B cell (primary cell): ENCODE measurements around the gene HTT-AS. TPM values are rescaled to one million over a fixed set of nuclear protein-coding genes. Genes with fewer than 3 reads are reported as not detected.

Experiments
- ATAC-seq: fragments of 200-7000 bp; cut with Tn5 transposase; one replicate; pipeline ENCODE4 v1.10.0; 2021; ENCODE audit warnings: low read depth, mild to moderate bottlenecking, moderate number of reproducible peaks, moderate library complexity
- CTCF ChIA-PET: fragments of 350-600 bp; sonication (Branson Sonifier 250); formaldehyde crosslinking; loops from one replicate; lab custom pipeline; 2021; ENCODE audit warnings: antibody characterized with exemption, inconsistent platforms; lab: Charles Lee
- POLR2A ChIA-PET: fragments of 350-600 bp; sonication (Branson Sonifier 250); formaldehyde crosslinking; loops from one replicate; lab custom pipeline; 2021; ENCODE audit warnings: antibody characterized with exemption; lab: Charles Lee
- DNase-seq: peaks from one replicate; pipeline ENCODE4 v3.0.0; 2013
- H2AFZ ChIP-seq: 2 replicates; pipeline ENCODE4 v1.6.1; 2012; ENCODE audit warnings: mild to moderate bottlenecking, low read depth, low read length; ENCODE audit not compliant: insufficient read depth, poor library complexity, severe bottlenecking
- H3K27ac ChIP-seq, 2 donors: 1 replicate in 1 of 2; 2 replicates in 1 of 2; pipeline ENCODE4 v1.5.1; 2012 to 2013; ENCODE audit warnings: low read length in 2 of 2, mild to moderate bottlenecking in 2 of 2, moderate library complexity in 1 of 2
- H3K27me3 ChIP-seq, 4 experiments: fragments of 200-600 bp in 1 of 4; sonication (generic) in 1 of 4; replicated peaks in 1 of 4; 1 replicate in 2 of 4; 2 replicates in 2 of 4; pipeline versions ENCODE4 v1.6.1 to v1.7.0; 2013 to 2016; ENCODE audit warnings: low read length in 3 of 4, mild to moderate bottlenecking in 2 of 4, mixed read lengths in 1 of 4, moderate library complexity in 1 of 4; ENCODE audit not compliant: insufficient read depth in 4 of 4, control insufficient read depth in 3 of 4; ENCODE audit errors: control extremely low read depth in 1 of 4
- H3K36me3 ChIP-seq, 2 experiments: replicated peaks in 1 of 2; 1 replicate in 1 of 2; 2 replicates in 1 of 2; pipeline versions ENCODE4 v1.6.1 to v1.7.1; 2013; ENCODE audit warnings: low read length in 1 of 2; ENCODE audit not compliant: insufficient read depth in 2 of 2, control insufficient read depth in 1 of 2; ENCODE audit errors: control extremely low read depth in 1 of 2, extremely low read depth in 1 of 2
- H3K4me1 ChIP-seq, 2 donors: fragments of 200-600 bp in 1 of 2; sonication (generic) in 1 of 2; 1 replicate in 1 of 2; 2 replicates in 1 of 2; pipeline versions ENCODE4 v1.5.1 to v1.6.1; 2013 to 2017; ENCODE audit warnings: low read length in 2 of 2; ENCODE audit not compliant: control insufficient read depth in 2 of 2, insufficient read depth in 2 of 2
- H3K4me2 ChIP-seq: replicated peaks from 2 replicates; pipeline ENCODE3; 2012; ENCODE audit warnings: mild to moderate bottlenecking, low read depth, low read length; ENCODE audit not compliant: poor library complexity, severe bottlenecking
- H3K4me3 ChIP-seq, 5 experiments: fragments of 200-600 bp in 1 of 5; sonication (generic) in 1 of 5; 1 replicate in 3 of 5; 2 replicates in 2 of 5; pipeline versions ENCODE4 v1.5.1 to v1.7.0; 2011 to 2016; ENCODE audit warnings: low read length in 4 of 5, mild to moderate bottlenecking in 4 of 5, low read depth in 2 of 5, control low read depth in 1 of 5, moderate library complexity in 1 of 5; ENCODE audit not compliant: insufficient read depth in 1 of 5; ENCODE audit errors: control extremely low read depth in 1 of 5, extremely low read depth in 1 of 5
- H3K79me2 ChIP-seq: fragments of 200-600 bp; sonication (generic); one replicate; pipeline ENCODE4 v1.6.0; 2016; ENCODE audit warnings: low read length; ENCODE audit not compliant: control insufficient read depth, insufficient read depth
- H3K9ac ChIP-seq: fragments of 200-600 bp; sonication (generic); 2 replicates; pipeline ENCODE4 v1.6.1; 2017; ENCODE audit warnings: mild to moderate bottlenecking, low read length, moderate library complexity
- H3K9me3 ChIP-seq, 3 donors: one replicate each; pipeline versions ENCODE4 v1.6.1 to v1.7.1; 2013; ENCODE audit warnings: low read length in 2 of 3; ENCODE audit not compliant: control insufficient read depth in 2 of 3, insufficient read depth in 1 of 3; ENCODE audit errors: control extremely low read depth in 1 of 3
- H4K20me1 ChIP-seq: 2 replicates; pipeline ENCODE4 v1.6.0; 2012; ENCODE audit warnings: mild to moderate bottlenecking, low read length; ENCODE audit not compliant: insufficient read depth, control insufficient read depth, poor library complexity, severe bottlenecking
- H3K27ac Mint-ChIP-seq: one replicate; pipeline ENCODE4 v1.8.0; 2021; ENCODE audit warnings: mixed read lengths
- H3K27me3 Mint-ChIP-seq: one replicate; pipeline ENCODE4 v1.8.0; 2021; ENCODE audit warnings: mixed read lengths
- H3K4me1 Mint-ChIP-seq: one replicate; pipeline ENCODE4 v1.8.0; 2021; ENCODE audit warnings: mixed read lengths
- H3K4me3 Mint-ChIP-seq: one replicate; pipeline ENCODE4 v1.8.0; 2021; ENCODE audit warnings: mixed read lengths
- H3K9me3 Mint-ChIP-seq: one replicate; pipeline ENCODE4 v1.8.0; 2022; ENCODE audit warnings: mixed read lengths; ENCODE audit not compliant: insufficient read depth
- CTCF ChIP-seq: fragments of 200-600 bp; IDR thresholded peaks from one replicate; pipeline ENCODE4 v1.8.0; 2022; ENCODE audit warnings: antibody characterized with exemption, mild to moderate bottlenecking
- EZH2 ChIP-seq: IDR thresholded peaks from 2 replicates; pipeline ENCODE4 v1.6.1; 2012; ENCODE audit warnings: borderline replicate concordance, low read depth, mild to moderate bottlenecking, moderate library complexity, low read length; ENCODE audit not compliant: insufficient read depth, poor library complexity, severe bottlenecking
- WGBS: methylation state at CpG from one replicate; pipeline ENCODE4 v1.1.5; 2013; ENCODE audit warnings: missing lambda C conversion rate; ENCODE audit not compliant: insufficient coverage; 5-methylcytosine and 5-hydroxymethylcytosine counted together
- intact Hi-C: fragments of 100-400 bp; cut with micrococcal nuclease; formaldehyde crosslinking; loops from one replicate; pipeline ENCODE4 v1.10.0; 2022
- polyA plus RNA-seq: library from polyadenylated mRNA; depleted of rRNA; stranded (reverse); fragments of >200 nt; gene quantifications from 2 replicates; pipeline ENCODE4 v1.2.3, GENCODE V29; 2012
- total RNA-seq, 2 donors: library from RNA; stranded (reverse); fragments of 120-200 nt in 1 of 2; gene quantifications; 1 replicate in 1 of 2; 2 replicates in 1 of 2; pipeline versions ENCODE4 v1.2.3 to v1.2.4, GENCODE V29; 2013 to 2022

Gene HTT-AS
- total and polyA plus RNA-seq, 2 donors (not counting 1 experiment from before 2014, with no cell fraction given): 0.84 TPM; not detected in 1

- Mint-ChIP-seq H3K4me3 (peak overlapping the region; percentile 95), H3K9me3 (no peaks in the 10 kb centered on the region), H3K27ac (peak overlapping the region; percentile 87), H3K27me3 (no peaks in the 10 kb centered on the region), H3K4me1 (peaks cover 40% of the 10 kb centered on the region)
- Histone ChIP-seq H3K9me3 (no peaks in the 10 kb centered on the region), H2AFZ (peak overlapping the region; percentile 96), H3K4me2 (peak overlapping the region; percentile 99), H3K27ac (peak overlapping the region; percentile 72 to 83), H3K36me3 (no peaks in the 10 kb centered on the region), H3K79me2 (peaks cover 40% of the 10 kb centered on the region), H3K9ac (peak overlapping the region; percentile 89), H4K20me1 (peaks cover 27% of the 10 kb centered on the region), H3K27me3 (no peaks in the 10 kb centered on the region), H3K4me1 (peaks cover 46 to 59% of the 10 kb centered on the region in 2 donors), H3K4me3 (peak overlapping the region; percentile 59 to 96 (median 76))
- WGBS: 1% methylated on average over 56 of the region's 60 CpGs
- TF ChIP-seq CTCF (no peak), EZH2 (no peak)
- peak; percentile 66 for DNase-seq
- CTCF ChIA-PET: interaction anchor here (1.3 to 1.6 kb wide), 2 partner anchors 30 to 32 kb away, joined by 4 read pairs; no protein-coding TSS in a partner anchor
- POLR2A ChIA-PET: interaction anchor here (0.6 to 0.9 kb wide), 5 partner anchors 30 to 881 kb away, joined by 3 to 9 read pairs (median 4); no protein-coding TSS in a partner anchor
- no peak for ATAC-seq
- intact Hi-C loops: loop anchor here (1.0 to 10.0 kb wide), 5 partner anchors 28 to 1490 kb away; partner anchors contain the start of genes ADD1, GRK4, NOP14 and TNIP2
Measured at GRCh38 chr4:3074846-3075651, 711 bp upstream of the HTT-AS start.
